Measurements from ENCODE around the gene UBR3.

The UBR3 gene

DNA sequence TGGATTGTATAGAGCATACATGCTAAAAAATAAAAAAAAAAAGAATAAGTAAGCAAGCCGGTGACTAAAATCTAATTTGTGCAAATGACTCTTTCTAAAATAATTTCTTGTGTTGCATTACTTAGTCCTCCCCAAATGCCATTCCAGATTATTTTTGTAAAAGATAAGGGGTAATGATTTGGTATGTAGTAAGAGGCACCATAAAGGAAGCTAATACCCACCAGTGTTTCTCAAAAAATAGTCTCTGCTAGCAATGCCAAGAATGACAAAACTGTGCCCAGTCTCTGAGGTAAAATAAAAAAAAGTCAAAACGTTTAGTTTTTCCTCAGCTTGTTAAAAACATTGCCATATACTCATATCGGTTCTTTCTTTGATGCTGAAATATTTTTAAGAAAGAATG, 5.2 kb upstream of the UBR3 start:
- Histone ChIP-seq H3K4me1 (ENCODE audit: control insufficient read depth, insufficient read depth, low read length) (peaks cover 7% of the 10 kb centered on the region), H3K4me3 (ENCODE audit: insufficient read depth, low read depth, low read length) (no peak overlapping the region), H3K36me3 (ENCODE audit: control insufficient read depth, insufficient read depth, low read length) (peaks cover 9% of the 10 kb centered on the region), H3K27ac (ENCODE audit: insufficient read depth, low read depth, low read length, poor library complexity, severe bottlenecking) (no peak overlapping the region), H3K9me3 (ENCODE audit: control insufficient read depth, low read length) (no peaks in the 10 kb centered on the region), H3K27me3 (ENCODE audit: control insufficient read depth, insufficient read depth, low read length, poor library complexity, severe bottlenecking) (peaks cover 3% of the 10 kb centered on the region)
- 86 to 100% methylated on average over 1 to 3 of the region's 3 CpGs for WGBS, 2 experiments

DNA sequence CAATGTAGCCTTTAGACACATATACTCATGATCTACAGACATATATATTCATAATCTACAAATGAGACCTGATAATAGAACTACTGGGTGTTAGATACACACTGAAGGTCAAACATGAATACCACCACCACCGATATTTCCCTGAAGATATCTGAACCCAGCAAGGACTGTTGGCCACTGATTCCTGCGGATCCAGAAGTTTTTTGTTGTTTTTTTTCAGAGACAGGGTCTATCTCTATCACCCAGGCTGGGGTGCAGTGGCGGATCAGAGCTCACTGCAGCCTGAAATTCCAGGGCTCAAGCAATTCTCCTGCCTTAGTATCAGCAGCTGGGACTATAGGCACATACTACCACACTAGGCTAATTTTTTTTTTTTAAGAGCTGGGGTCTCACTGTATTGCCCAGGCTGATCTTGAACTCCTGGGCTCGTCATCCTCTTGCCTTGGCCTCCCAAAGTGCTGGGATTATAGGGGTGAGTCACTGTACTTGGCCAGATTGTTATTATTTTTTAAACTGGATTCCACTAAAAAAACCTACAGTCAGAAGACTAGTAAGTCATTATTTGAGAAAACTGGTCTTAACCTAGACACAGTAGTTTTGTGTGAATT, 4.4 kb upstream of the UBR3 start:
- Histone ChIP-seq H3K27ac (ENCODE audit: insufficient read depth, low read depth, low read length, poor library complexity, severe bottlenecking) (no peak overlapping the region), H3K4me3 (ENCODE audit: insufficient read depth, low read depth, low read length) (no peak overlapping the region), H3K4me1 (ENCODE audit: control insufficient read depth, insufficient read depth, low read length) (peaks cover 7% of the 10 kb centered on the region), H3K27me3 (ENCODE audit: control insufficient read depth, insufficient read depth, low read length, poor library complexity, severe bottlenecking) (peaks cover 3% of the 10 kb centered on the region), H3K36me3 (ENCODE audit: control insufficient read depth, insufficient read depth, low read length) (peaks cover 6% of the 10 kb centered on the region), H3K9me3 (ENCODE audit: control insufficient read depth, low read length) (no peaks in the 10 kb centered on the region)
- WGBS, 2 experiments: 93 to 94% methylated on average over 4 of the region's 4 CpGs

- Histone ChIP-seq H3K27ac (ENCODE audit: insufficient read depth, low read depth, low read length, poor library complexity, severe bottlenecking) (no peak overlapping the region), H3K27me3 (ENCODE audit: control insufficient read depth, insufficient read depth, low read length, poor library complexity, severe bottlenecking) (peaks cover 3% of the 10 kb centered on the region), H3K4me3 (ENCODE audit: insufficient read depth, low read depth, low read length) (peak overlapping the region; percentile 77), H3K36me3 (ENCODE audit: control insufficient read depth, insufficient read depth, low read length) (no peaks in the 10 kb centered on the region), H3K4me1 (ENCODE audit: control insufficient read depth, insufficient read depth, low read length) (peaks cover 11% of the 10 kb centered on the region), H3K9me3 (ENCODE audit: control insufficient read depth, low read length) (no peaks in the 10 kb centered on the region)
- 36 to 46% methylated on average over 4 of the region's 4 CpGs for WGBS, 2 experiments
Observed at GRCh38 chr2:169823996-169824372, 3.3 kb upstream of the UBR3 start.

GRCh38 chr2:169824373-169825333, 2.6 kb upstream of the UBR3 start, which contains the start of gene METTL5:
METTL5 (minus strand) TSS chr2:169824905; CDS start chr2:169824597, 308 bp downstream.
- Histone ChIP-seq H3K4me3 (ENCODE audit: insufficient read depth, low read depth, low read length) (peak within 1 kb of the TSS; percentile 77), H3K4me1 (ENCODE audit: control insufficient read depth, insufficient read depth, low read length) (peaks cover 13% of the 10 kb centered on the region), H3K27me3 (ENCODE audit: control insufficient read depth, insufficient read depth, low read length, poor library complexity, severe bottlenecking) (peaks cover 3% of the 10 kb centered on the region), H3K36me3 (ENCODE audit: control insufficient read depth, insufficient read depth, low read length) (no peaks in the 10 kb centered on the region), H3K9me3 (ENCODE audit: control insufficient read depth, low read length) (no peaks in the 10 kb centered on the region), H3K27ac (ENCODE audit: insufficient read depth, low read depth, low read length, poor library complexity, severe bottlenecking) (no peak within 1 kb of the TSS)
- WGBS, 2 experiments: 4 to 5% methylated on average over 59 to 61 of the region's 61 CpGs

DNA sequence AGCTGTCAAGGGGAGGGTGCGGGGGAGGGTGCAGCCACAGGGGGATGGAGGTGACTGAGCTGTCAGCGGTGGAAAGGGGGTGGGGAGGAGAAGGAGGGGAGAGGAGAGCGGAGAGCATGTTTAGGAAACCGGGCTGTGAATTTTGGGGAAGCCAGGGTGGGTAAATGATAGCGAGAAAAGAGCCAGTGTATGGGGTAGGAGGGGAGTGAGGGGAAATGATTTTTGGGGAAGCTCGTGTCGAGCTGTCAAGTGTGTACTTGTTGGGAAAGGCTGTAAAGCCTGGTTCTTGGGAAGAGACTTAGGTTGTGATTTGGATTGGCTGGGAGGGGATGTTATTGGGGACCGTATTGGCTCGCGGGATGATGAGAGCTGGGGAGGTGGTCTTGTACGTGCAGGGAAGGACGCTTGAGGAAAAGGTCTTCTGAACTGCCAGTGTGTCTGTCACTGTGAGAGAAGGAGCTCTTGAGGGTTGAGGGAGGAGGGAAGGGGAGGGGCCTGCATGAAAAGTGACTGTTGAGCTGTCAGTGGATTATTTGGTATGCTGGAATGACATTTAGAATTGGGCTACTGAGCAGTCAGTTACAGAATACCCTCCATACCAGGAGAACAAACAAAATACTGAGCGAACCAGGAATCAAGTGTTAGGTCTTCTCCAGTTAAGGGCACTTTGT, 1.0 kb downstream of the UBR3 start:
- no peaks in the 10 kb centered on the region for H3K36me3 ChIP-seq (ENCODE audit: control insufficient read depth, insufficient read depth, low read length)
- no peaks in the 10 kb centered on the region for H3K9me3 ChIP-seq (ENCODE audit: control insufficient read depth, low read length)
- 5 to 6% methylated on average over 13 of the region's 13 CpGs for WGBS, 2 experiments
- no peak overlapping the region for H3K27ac ChIP-seq (ENCODE audit: insufficient read depth, low read depth, low read length, poor library complexity, severe bottlenecking)
- H3K27me3 ChIP-seq (ENCODE audit: control insufficient read depth, insufficient read depth, low read length, poor library complexity, severe bottlenecking): peaks cover 3% of the 10 kb centered on the region
- H3K4me3 ChIP-seq (ENCODE audit: insufficient read depth, low read depth, low read length): peak overlapping the region; percentile 80
- H3K4me1 ChIP-seq (ENCODE audit: control insufficient read depth, insufficient read depth, low read length): peaks cover 13% of the 10 kb centered on the region

DNA sequence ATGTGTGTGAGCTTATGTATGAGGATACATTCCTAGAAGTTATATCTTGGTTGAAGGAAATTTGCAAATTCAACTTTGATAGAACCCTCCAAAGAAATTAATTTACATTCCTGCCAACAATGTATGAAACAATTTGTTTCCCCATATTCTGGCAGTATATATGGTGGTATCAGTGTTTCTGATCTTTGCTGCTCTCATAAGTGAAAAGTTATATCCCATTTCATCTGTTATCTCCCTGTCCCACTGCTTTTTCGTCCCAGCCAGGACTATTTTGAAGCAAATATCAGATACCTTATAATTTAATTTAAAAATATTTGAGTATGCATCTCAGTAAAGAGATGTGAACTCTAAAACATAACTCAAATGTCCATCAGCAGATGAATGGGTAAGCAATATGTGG, 7.1 kb downstream of the UBR3 start:
- no peaks in the 10 kb centered on the region for H3K9me3 ChIP-seq (ENCODE audit: control insufficient read depth, low read length)
- no peaks in the 10 kb centered on the region for H3K4me1 ChIP-seq (ENCODE audit: control insufficient read depth, insufficient read depth, low read length)
- no peak overlapping the region for H3K4me3 ChIP-seq (ENCODE audit: insufficient read depth, low read depth, low read length)
- H3K27me3 ChIP-seq (ENCODE audit: control insufficient read depth, insufficient read depth, low read length, poor library complexity, severe bottlenecking): no peaks in the 10 kb centered on the region
- no peak overlapping the region for H3K27ac ChIP-seq (ENCODE audit: insufficient read depth, low read depth, low read length, poor library complexity, severe bottlenecking)
- no peaks in the 10 kb centered on the region for H3K36me3 ChIP-seq (ENCODE audit: control insufficient read depth, insufficient read depth, low read length)
- no CpG with 5 or more reads among the region's 1 CpG for WGBS, 2 experiments

- no peak overlapping the region for H3K27ac ChIP-seq (ENCODE audit: insufficient read depth, low read depth, low read length, poor library complexity, severe bottlenecking)
- WGBS, 2 experiments: 96 to 97% methylated on average over 2 of the region's 2 CpGs
- no peaks in the 10 kb centered on the region for H3K27me3 ChIP-seq (ENCODE audit: control insufficient read depth, insufficient read depth, low read length, poor library complexity, severe bottlenecking)
- H3K4me3 ChIP-seq (ENCODE audit: insufficient read depth, low read depth, low read length): no peak overlapping the region
- H3K36me3 ChIP-seq (ENCODE audit: control insufficient read depth, insufficient read depth, low read length): no peaks in the 10 kb centered on the region
- H3K9me3 ChIP-seq (ENCODE audit: control insufficient read depth, low read length): no peaks in the 10 kb centered on the region
- H3K4me1 ChIP-seq (ENCODE audit: control insufficient read depth, insufficient read depth, low read length): no peaks in the 10 kb centered on the region
Observed at GRCh38 chr2:169838743-169839489, 11.7 kb downstream of the UBR3 start.

DNA sequence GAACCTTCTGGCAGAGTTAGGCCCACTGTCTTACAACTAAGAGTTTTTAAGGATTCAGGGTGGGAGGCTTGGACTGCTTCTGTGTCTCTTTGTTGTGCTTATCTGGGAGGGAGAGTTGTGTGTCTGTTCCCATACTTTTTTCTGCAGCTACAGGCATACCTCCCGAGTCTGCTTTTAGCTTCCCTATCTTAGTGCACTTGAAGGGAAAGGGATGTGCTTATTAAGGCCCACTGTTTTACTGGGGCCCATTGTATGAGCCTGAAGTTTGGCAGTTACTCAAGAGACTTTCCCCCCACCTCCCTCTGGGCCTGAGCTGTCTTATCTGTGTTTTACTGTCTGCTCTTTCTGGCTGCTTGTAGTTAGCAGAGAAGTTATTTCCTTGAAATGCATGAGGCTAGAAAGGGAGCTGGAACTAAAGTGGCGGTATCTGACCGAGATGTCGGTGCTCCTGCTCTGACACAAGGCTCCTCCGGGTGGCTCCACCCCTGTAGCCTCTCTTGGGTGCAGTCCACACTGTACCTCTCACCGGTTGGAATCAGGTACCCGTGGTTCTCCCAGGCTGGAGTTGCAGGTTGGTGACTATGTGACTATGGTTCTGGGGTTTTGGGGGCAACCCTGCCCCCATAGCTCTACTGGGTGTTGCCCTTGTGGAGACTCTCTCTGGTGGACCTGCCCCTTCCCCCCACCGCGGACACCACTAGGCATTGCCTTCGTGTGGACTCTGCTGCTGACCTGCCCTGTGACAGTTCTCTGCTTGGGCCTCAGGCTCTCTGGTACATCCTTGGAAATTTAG, 12.9 kb downstream of the UBR3 start:
- Histone ChIP-seq H3K36me3 (ENCODE audit: control insufficient read depth, insufficient read depth, low read length) (no peaks in the 10 kb centered on the region), H3K27me3 (ENCODE audit: control insufficient read depth, insufficient read depth, low read length, poor library complexity, severe bottlenecking) (no peaks in the 10 kb centered on the region), H3K27ac (ENCODE audit: insufficient read depth, low read depth, low read length, poor library complexity, severe bottlenecking) (no peak overlapping the region), H3K9me3 (ENCODE audit: control insufficient read depth, low read length) (no peaks in the 10 kb centered on the region), H3K4me3 (ENCODE audit: insufficient read depth, low read depth, low read length) (no peak overlapping the region), H3K4me1 (ENCODE audit: control insufficient read depth, insufficient read depth, low read length) (no peaks in the 10 kb centered on the region)
- WGBS, 2 experiments: 91 to 92% methylated on average over 10 of the region's 10 CpGs

GRCh38 chr2:169840747-169841142, 13.5 kb downstream of the UBR3 start:
- H3K27ac ChIP-seq (ENCODE audit: insufficient read depth, low read depth, low read length, poor library complexity, severe bottlenecking): no peak overlapping the region
- H3K4me1 ChIP-seq (ENCODE audit: control insufficient read depth, insufficient read depth, low read length): no peaks in the 10 kb centered on the region
- no peaks in the 10 kb centered on the region for H3K36me3 ChIP-seq (ENCODE audit: control insufficient read depth, insufficient read depth, low read length)
- no peak overlapping the region for H3K4me3 ChIP-seq (ENCODE audit: insufficient read depth, low read depth, low read length)
- no peaks in the 10 kb centered on the region for H3K9me3 ChIP-seq (ENCODE audit: control insufficient read depth, low read length)
- WGBS, 2 experiments: 95 to 98% methylated on average over 2 of the region's 2 CpGs
- H3K27me3 ChIP-seq (ENCODE audit: control insufficient read depth, insufficient read depth, low read length, poor library complexity, severe bottlenecking): no peaks in the 10 kb centered on the region

Measured in ectodermal cell (in vitro differentiated cells).